HG03280 (cell line): ENCODE measurements around the gene DTX1.

Experiments
- ATAC-seq: cut with Tn5 transposase; IDR thresholded peaks from one replicate; pipeline ENCODE4 v1.9.1; 2021; ENCODE audit warnings: mild to moderate bottlenecking, moderate library complexity; ENCODE audit not compliant: unreplicated experiment

DTX1 gene

GRCh38 chr12:113056631-113057488 is at the start of gene DTX1:
TSS of gene DTX1 (plus strand) at chr12:113056730. CDS start at chr12:113058193, 1,463 bp downstream.
- ATAC-seq: no peak

GRCh38 chr12:113007166-113007565 is 49.4 kb upstream of the DTX1 start:
- ATAC-seq: no peak

- no peak for ATAC-seq
Observed at GRCh38 chr12:113010701-113011100, 45.8 kb upstream of the DTX1 start.

GRCh38 chr12:113014565-113014964 is 42.0 kb upstream of the DTX1 start:
- ATAC-seq: no peak

GRCh38 chr12:113016796-113017195 is 39.7 kb upstream of the DTX1 start:
- ATAC-seq: no peak

GRCh38 chr12:113019025-113019424 is 37.5 kb upstream of the DTX1 start:
- ATAC-seq: no peak

GRCh38 chr12:113021500-113021899 is 35.0 kb upstream of the DTX1 start:
- no peak for ATAC-seq

- ATAC-seq: no peak
Observed at GRCh38 chr12:113022563-113023297, 33.8 kb upstream of the DTX1 start.

GRCh38 chr12:113027726-113028125 is 28.8 kb upstream of the DTX1 start:
- ATAC-seq: no peak

- ATAC-seq: no peak
Observed at GRCh38 chr12:113030875-113031525, 25.5 kb upstream of the DTX1 start.

- no peak for ATAC-seq
Observed at GRCh38 chr12:113039911-113040445, 16.6 kb upstream of the DTX1 start.

GRCh38 chr12:113040722-113041171 is 15.8 kb upstream of the DTX1 start:
- no peak for ATAC-seq

- no peak for ATAC-seq
Observed at GRCh38 chr12:113041560-113041959, 15.0 kb upstream of the DTX1 start.

- no peak for ATAC-seq
Observed at GRCh38 chr12:113043240-113043639, 13.3 kb upstream of the DTX1 start.

- no peak for ATAC-seq
Observed at GRCh38 chr12:113044516-113044915, 12.0 kb upstream of the DTX1 start.

GRCh38 chr12:113048716-113049127 is 7.8 kb upstream of the DTX1 start:
- no peak for ATAC-seq

GRCh38 chr12:113049976-113050742 is 6.4 kb upstream of the DTX1 start:
- no peak for ATAC-seq

GRCh38 chr12:113050795-113051194 is 5.7 kb upstream of the DTX1 start:
- no peak for ATAC-seq

GRCh38 chr12:113051759-113052158 is 4.8 kb upstream of the DTX1 start:
- ATAC-seq: no peak

- no peak for ATAC-seq
Observed at GRCh38 chr12:113052326-113052725, 4.2 kb upstream of the DTX1 start.
